Cerebellar nuclear complex (tissue), 1 donor: ENCODE measurements around the gene SHTN1.

Experiments
- DNase-seq, 2 experiments: peaks; one replicate each; lab custom pipeline; 2025; lab: John Stamatoyannopoulos, UW

The SHTN1 gene

GRCh38 chr10:116915340-116915739 is 89.6 kb downstream of the SHTN1 start:
- no peak for DNase-seq

GRCh38 chr10:116913695-116914094 is 91.3 kb downstream of the SHTN1 start:
- DNase-seq: no peak

GRCh38 chr10:116912162-116912561 is 92.8 kb downstream of the SHTN1 start:
- no peak for DNase-seq

DNA sequence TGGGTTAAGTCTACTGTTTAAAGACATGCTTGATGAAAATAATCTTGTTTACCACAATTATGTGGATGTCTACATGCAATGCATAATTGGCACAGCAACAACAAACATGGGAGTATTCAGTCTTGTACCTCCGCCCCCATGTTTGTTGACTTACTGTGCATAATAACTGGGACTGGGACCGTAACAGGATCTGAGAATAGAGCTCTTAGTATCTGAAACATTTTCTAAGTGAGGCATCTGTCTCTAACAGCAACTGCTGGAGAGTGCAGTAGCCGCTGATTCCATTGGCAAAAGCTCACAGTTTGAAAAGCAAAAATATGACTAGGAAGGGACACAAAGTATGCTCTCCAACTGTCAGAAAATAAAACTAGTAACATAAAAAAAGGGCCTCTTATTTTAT is 94.1 kb downstream of the SHTN1 start:
- DNase-seq: no peak

- no peak for DNase-seq
These were observed 95.7 kb downstream of the SHTN1 start for GRCh38 chr10:116909307-116909706.

DNA sequence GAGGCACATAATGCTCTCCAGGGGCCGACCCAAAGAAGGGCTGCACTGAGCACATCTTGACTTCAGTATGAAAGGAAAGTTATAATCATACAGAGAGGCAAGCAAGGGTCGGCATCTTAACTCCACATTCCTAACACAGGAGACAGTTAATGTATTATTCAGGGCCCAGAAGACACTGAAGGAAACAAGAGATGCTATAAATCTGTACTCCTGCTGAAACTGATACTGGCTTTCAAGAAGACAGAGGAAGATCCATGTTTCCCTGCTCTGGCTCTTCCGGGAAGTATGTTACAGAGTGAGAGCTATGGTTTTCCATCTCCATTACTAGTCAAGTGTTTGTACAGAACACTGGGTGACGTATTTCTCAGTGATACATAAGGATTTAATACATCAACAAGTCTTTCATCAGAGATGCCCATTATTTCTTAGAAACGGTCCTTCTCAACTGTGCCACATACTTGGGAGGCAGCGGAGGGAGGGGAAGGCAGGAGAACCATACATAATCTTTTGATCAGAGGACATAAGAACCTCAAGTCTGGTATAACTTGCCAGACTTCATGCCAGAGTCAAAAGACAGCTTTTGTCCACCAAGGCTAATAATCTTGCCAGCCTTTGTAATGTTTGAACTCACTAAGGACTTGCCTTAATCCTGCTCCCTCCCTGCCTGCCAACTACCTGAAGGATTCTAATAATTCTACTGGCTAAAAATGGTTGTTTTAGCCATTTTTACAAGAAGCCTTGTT is 97.6 kb downstream of the SHTN1 start:
- no peak for DNase-seq

DNA sequence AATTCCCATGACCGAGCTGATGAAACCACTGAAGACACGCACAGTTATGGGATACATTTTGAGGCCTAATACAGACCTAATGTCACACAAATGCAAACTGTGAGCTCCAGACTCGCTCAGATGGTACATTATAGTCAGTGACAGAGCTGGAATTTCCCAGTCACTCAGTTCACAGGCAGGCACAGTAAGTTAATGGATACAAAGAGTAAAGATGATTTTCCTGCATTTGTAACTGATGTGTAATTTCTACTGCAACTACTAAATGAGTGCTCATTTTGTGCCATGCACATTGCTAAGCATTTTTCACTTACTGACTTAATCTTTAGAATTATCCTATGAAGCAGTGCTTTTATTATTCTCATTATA is 99.2 kb downstream of the SHTN1 start:
- no peak for DNase-seq

- no peak for DNase-seq
These were observed 105.4 kb downstream of the SHTN1 start for GRCh38 chr10:116899626-116900025.

DNA sequence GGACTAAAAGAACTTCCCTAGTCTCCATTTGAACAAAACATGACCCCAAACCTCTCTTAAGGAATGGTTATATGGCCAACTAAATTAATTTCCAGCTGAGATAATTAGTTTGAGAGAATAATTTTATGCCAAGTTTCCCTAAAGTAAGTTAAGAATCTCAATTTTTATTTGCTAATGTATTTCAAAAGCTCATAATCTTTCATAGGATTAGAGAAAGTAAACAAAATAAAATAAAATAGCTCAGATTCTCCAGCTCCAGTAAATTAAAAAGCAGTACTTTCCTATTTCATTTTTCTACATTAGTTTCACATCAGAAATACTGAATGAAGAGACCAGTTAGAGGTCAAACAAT is 111.3 kb downstream of the SHTN1 start:
- no peak for DNase-seq

- DNase-seq: no peak
These were observed 111.9 kb downstream of the SHTN1 start for GRCh38 chr10:116892907-116893685.

GRCh38 chr10:116891208-116891607 is 113.8 kb downstream of the SHTN1 start:
- DNase-seq: no peak

DNA sequence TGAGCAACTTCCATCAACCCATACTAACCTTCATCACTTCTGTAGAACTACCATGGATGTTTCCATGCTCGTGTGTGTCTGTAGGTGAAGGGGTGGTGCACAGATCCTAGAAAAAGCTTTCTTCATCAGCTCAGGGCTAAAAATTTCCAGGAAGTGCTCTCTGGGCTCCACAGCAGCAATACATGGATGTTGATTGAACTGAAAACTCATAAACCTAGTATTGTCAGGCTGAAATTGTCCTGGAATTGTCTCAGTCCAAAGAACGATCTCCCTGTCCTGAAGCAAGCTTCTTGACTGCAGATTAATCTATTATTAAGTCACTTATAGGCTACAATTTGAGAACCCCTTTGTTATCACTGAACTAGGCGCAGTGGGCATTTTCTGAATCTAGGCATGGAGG is 115.9 kb downstream of the SHTN1 start:
- no peak for DNase-seq

DNA sequence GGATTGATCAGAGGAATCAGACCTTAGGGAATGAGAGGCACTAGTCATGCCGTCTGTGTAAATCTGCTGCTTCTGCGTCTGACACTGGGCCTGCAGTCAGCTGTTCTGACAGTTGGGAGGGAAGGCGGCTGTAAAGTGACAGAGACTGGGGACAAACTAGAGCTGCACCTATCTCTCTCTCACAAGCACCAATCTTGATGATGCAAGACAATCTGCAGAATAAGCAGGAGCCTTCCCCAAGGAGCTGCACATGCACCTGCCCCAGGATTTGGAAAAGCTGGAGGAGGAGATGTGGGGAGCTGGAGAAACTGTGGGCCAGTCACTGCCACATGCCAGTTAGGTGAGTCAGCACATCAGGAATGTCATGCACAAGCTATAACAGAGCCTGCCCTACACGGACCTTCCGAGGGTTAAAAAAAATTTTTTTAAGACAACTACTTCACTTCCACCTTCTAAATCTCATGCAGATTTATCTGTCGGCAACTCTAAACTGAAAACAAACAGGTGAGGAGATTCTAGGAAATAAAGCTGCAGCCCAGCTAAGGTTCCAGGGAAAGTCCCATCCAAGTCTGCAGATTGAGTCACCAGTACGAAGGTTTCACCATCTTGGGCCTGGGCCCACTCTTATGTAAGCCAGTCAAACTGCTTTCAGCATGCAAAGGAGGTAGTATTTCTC is 116.5 kb downstream of the SHTN1 start:
- DNase-seq: no peak

DNA sequence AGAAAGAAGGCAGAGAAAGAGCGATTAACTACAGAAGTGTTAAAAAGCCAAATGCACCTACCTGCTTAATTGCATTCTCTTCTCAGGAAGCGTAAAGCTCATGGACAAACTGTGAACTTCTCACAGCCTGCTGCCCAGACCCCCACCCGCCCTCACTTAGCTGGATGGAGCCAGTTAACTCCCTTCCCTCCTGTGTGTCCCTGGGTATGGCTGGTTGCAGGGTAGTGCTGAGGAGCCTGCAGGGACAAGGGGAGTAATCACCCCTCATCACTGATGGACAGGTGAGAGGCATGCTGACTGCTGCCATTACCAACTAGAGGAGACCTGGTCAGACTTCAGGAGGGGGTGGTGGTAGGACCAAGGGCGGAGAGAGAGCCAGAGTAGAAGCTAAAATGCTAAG is 118.2 kb downstream of the SHTN1 start:
- DNase-seq: no peak

- no peak for DNase-seq
These were observed 122.3 kb downstream of the SHTN1 start for GRCh38 chr10:116882639-116883038.

GRCh38 chr10:116880716-116881482 is 124.1 kb downstream of the SHTN1 start:
- no peak for DNase-seq

DNA sequence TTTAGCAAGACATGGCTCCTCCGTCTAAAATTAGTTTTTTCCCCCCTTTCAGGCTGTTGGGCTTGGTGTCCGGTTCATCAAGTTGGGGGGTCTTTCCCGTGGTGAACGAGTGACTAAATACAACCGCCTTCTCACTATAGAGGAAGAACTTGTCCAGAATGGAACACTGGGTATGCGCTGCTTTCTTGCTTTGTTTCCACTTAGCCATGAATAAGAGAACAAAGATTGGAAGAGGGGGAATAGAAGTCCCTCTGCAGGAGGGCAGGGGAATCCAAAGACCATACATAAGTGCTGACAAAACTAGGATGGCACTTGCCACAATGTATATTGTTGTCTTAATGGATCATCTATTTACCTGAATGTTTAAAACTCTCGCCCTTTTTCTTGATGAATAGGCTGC is 125.2 kb downstream of the SHTN1 start:
- DNase-seq: no peak

- DNase-seq: no peak
These were observed 126.9 kb downstream of the SHTN1 start for GRCh38 chr10:116878123-116878522.

DNA sequence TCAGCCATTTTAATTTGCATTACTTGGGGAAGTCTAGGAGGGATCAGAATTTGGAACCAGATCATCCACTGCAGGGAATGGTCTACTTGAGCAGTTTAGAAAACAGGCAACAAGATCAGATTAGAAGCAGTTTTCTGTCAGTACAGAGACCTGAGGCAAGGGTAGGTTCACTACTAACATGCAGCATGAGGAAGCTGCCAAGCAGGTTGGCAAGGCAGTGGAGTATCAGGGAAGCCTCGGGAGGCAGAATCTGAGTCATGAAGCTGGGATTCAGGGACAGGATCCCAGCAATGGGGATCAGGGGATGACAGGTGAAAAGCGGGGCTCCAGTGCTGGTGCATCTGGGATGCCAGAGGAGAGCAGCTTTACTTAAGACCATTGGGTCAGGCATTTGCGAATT is 127.6 kb downstream of the SHTN1 start:
- no peak for DNase-seq

DNA sequence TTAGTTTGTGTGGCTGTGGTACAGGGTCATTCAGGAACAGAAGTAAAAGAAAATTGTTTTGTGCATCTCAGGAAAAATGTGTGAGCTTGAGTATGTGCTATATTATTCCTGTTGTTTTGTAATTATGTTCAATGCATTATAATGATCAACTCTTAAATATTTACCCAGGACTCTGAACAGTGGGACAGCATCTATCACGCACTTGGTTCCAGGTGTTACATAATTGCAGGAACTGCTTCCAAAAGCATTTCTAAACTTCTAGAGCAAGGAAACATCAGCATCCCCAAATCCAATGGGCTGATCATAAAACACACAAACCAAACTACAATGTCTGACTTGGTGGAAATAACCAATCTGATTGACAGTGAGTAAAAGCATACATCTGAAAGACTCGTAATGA is 129.1 kb downstream of the SHTN1 start:
- DNase-seq: no peak

DNA sequence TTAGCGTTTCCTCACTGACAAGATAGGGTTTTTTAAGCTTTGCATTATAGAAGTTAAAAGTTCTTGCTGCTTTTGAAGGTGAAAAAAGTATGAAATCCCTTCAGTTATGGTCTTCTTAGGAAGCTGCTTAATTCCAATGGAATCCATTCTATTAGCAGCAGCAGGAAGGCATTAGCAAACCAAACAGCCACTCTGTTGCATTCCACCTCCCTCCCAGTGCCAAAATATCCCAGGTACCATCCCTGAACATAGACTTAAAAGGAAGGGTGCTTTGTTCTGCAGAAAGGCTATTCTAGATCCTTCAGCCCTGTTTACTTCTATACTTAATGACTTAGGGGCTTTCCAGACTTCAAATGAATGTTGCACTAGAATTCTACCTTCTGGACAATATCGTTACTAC is 131.9 kb downstream of the SHTN1 start:
- no peak for DNase-seq

DNA sequence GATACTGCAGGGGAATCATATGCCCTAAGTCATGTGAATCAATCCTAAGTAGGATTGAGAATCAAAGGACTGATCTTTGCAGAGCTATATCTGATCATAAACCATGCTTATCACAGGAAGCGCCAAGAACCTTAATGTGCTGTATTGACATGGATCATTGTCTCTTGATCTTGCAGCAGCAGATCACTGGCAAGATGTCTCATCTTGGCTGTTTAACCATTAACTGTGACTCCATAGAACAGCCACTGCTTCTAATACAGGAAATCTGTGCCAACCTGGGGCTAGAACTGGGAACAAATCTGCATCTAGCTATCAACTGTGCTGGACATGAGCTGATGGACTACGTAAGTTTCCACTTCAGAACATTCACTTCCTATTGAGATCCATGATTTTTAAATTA is 134.0 kb downstream of the SHTN1 start:
- DNase-seq: no peak
